Stimulated activated CD4-positive, alpha-beta T cell treated with anti-CD3 and anti-CD28 coated beads, Interleukin-1b, Interleukin-23, amount 100 ng/mL, for 1 hour (primary cell): ENCODE data around the gene UBE2I.
"Not testable (repeated sequence)": the region's sequence is repeated elsewhere in the genome, so short reads cannot be mapped to it uniquely, and the experiment has no call there.

Experiments used
- DNase-seq, 2 donors: peaks; one replicate each; pipeline ENCODE4 v3.0.0-alpha.2; 2020; ENCODE audit warnings: low read depth in 2 of 2

Gene UBE2I

GRCh38 chr16:1314399-1315068, 5.1 kb downstream of the UBE2I start:
- DNase-seq, result no peak

GRCh38 chr16:1315081-1316032, 5.9 kb downstream of the UBE2I start:
- DNase-seq, result no peak

- no peak for DNase-seq
Observed at GRCh38 chr16:1316033-1316405, 6.6 kb downstream of the UBE2I start.

- DNase-seq, result no peak
Observed at GRCh38 chr16:1317479-1318267, 8.2 kb downstream of the UBE2I start.

- DNase-seq, result no peak
Observed at GRCh38 chr16:1318268-1318545, 8.8 kb downstream of the UBE2I start.

- DNase-seq, result no peak
Observed at GRCh38 chr16:1319041-1319440, 9.6 kb downstream of the UBE2I start.

GRCh38 chr16:1320097-1320496, 10.7 kb downstream of the UBE2I start:
- DNase-seq, result no peak

- DNase-seq, result no peak
Observed at GRCh38 chr16:1320658-1321240, 11.3 kb downstream of the UBE2I start.

GRCh38 chr16:1322407-1322806, 13.0 kb downstream of the UBE2I start:
- DNase-seq, result no peak

- no peak for DNase-seq
Observed at GRCh38 chr16:1323296-1324239, 14.1 kb downstream of the UBE2I start.

GRCh38 chr16:1324286-1324826, 14.9 kb downstream of the UBE2I start:
- no peak for DNase-seq

GRCh38 chr16:1325261-1325660, 15.8 kb downstream of the UBE2I start:
- no peak for DNase-seq

- no peak for DNase-seq
Observed at GRCh38 chr16:1325673-1326371, 16.4 kb downstream of the UBE2I start.

- no peak for DNase-seq
Observed at GRCh38 chr16:1326391-1326790, 17.0 kb downstream of the UBE2I start.

GRCh38 chr16:1326946-1327618, 17.6 kb downstream of the UBE2I start:
- no peak for DNase-seq

- DNase-seq, result no peak
Observed at GRCh38 chr16:1327619-1327947, 18.1 kb downstream of the UBE2I start.

GRCh38 chr16:1328136-1328535, 18.7 kb downstream of the UBE2I start:
- not testable (repeated sequence) for DNase-seq

- not testable (repeated sequence) for DNase-seq
Observed at GRCh38 chr16:1328961-1329360, 19.5 kb downstream of the UBE2I start.

- DNase-seq, result no peak
Observed at GRCh38 chr16:1330260-1330914, 21.0 kb downstream of the UBE2I start.
